ENCODE results near the gene CRB1. TPM values are rescaled to one million over a fixed set of nuclear protein-coding genes. Genes with fewer than 3 reads are reported as not detected.

Gene CRB1
- total RNA-seq, 1 donor from 2014 or later: not detected

GRCh38 chr1:197526736-197527371, 258.8 kb downstream of the CRB1 start:
- Histone ChIP-seq H3K4me1 (ENCODE audit: insufficient read depth, low read length) (no peaks in the 10 kb centered on the region), H3K4me2 (ENCODE audit: low read length) (no peak overlapping the region), H3K9ac (ENCODE audit: low read length) (no peak overlapping the region), H4K20me1 (ENCODE audit: insufficient read depth, low read length) (no peaks in the 10 kb centered on the region), H3K36me3 (ENCODE audit: insufficient read depth, low read length) (no peaks in the 10 kb centered on the region), H3K4me3 (ENCODE audit: insufficient read depth, low read depth, low read length) (no peak overlapping the region), H3K9me3 (ENCODE audit: insufficient read depth, low read depth, low read length) (no peaks in the 10 kb centered on the region), H3K27me3 (ENCODE audit: insufficient read depth, low read length) (no peaks in the 10 kb centered on the region), H2AFZ (ENCODE audit: low read depth, low read length) (no peak overlapping the region), H3K79me2 (ENCODE audit: insufficient read depth, low read length) (no peaks in the 10 kb centered on the region), H3K27ac (ENCODE audit: low read depth, low read length) (no peak overlapping the region)
- Mint-ChIP-seq H3K27me3 (ENCODE audit: low read depth, unreplicated experiment) (no peaks in the 10 kb centered on the region), H3K36me3 (ENCODE audit: low read depth, unreplicated experiment) (no peaks in the 10 kb centered on the region), H3K27ac (ENCODE audit: unreplicated experiment) (no peak overlapping the region), H3K4me3 (ENCODE audit: unreplicated experiment) (no peak overlapping the region), H3K4me1 (ENCODE audit: low read depth, unreplicated experiment) (no peaks in the 10 kb centered on the region), H3K9me3 (ENCODE audit: unreplicated experiment) (no peaks in the 10 kb centered on the region)
- peak; percentile 4 for DNase-seq (ENCODE audit: low read depth)
- no peak for FAIRE-seq
- no peak for TF ChIP-seq EZH2 (IDR thresholded peaks at IDR 0.05; ENCODE audit: insufficient read depth, low read length)
- peak; percentile 42 for TF ChIP-seq CTCF (IDR thresholded peaks at IDR 0.05; ENCODE audit: insufficient read depth, low read depth, low read length)

Other genes with a start within 250 kb of the CRB1 start
- gene F13B, start 201.0 kb upstream of the CRB1 start, total RNA-seq: not detected in 2 replicates
- 2.2 and 3.9 TPM in 2 replicates for gene ASPM, start 121.6 kb upstream of the CRB1 start, total RNA-seq
- gene ZBTB41, start 67.0 kb upstream of the CRB1 start, total RNA-seq: 10.4 TPM in 2 replicates

Data from astrocyte (in vitro differentiated cells and primary cell).